ENCODE data around the gene LAMA2. TPM values are rescaled to one million over a fixed set of nuclear protein-coding genes. Genes with fewer than 3 reads are reported as not detected.

The LAMA2 gene
- total and polyA plus RNA-seq, 2 donors (not counting 3 experiments of a cell fraction or from before 2014, with no cell fraction given) = 0.51 to 0.75 TPM

DNA sequence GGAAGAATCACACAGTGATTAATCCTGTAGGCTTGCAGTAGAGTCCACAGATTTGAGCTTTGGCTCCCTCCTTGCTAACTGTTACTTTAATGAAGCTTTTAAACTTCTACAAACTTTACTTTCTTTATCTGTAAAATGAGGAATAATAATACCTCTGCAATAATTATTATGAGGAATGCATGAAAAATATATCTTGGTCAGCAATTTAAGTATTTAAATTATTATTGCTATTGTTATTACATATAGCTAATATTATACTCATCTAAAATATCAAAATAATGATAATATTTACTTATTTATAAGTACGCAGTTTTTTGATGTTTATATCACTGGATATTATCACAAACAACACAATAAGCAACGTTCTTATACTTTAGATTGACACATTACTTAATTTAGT is 38.3 kb upstream of the LAMA2 start:
- DNase-seq (ENCODE audit: low read depth, low spot score) (no peak), FAIRE-seq (no peak)
- intact Hi-C loops (cut with micrococcal nuclease) = no loop called here
- H3K9ac ChIP-seq (replicated peaks; ENCODE audit: extremely low read depth, insufficient read depth, low read length) = no peak overlapping the region
- H3K36me3 ChIP-seq (ENCODE audit: control insufficient read depth in 2 of 2, extremely low read depth in 1 of 2, insufficient read depth in 2 of 2, low read length in 2 of 2) = no peaks in the 10 kb centered on the region
- dilution Hi-C loops (cut with MboI; ENCODE audit: extremely low pct_ligation_motif_present, low sequenced_read_pairs) = no loop called here
- H3K4me3 ChIP-seq (replicated peaks in 1 of 3; ENCODE audit: insufficient read depth in 1 of 3, low read depth in 1 of 3, low read length in 3 of 3) = no peak overlapping the region
- H3K4me2 ChIP-seq (ENCODE audit: insufficient read depth, low read length) = no peak overlapping the region
- TF ChIP-seq MAX (IDR thresholded peaks at IDR 0.05; ENCODE audit: insufficient read depth, insufficient read length) (no peak), EZH2 (IDR thresholded peaks at IDR 0.05; ENCODE audit: borderline replicate concordance, low read depth, low read length, severe bottlenecking) (no peak), JUN (IDR thresholded peaks at IDR 0.05; ENCODE audit: borderline replicate concordance, insufficient read depth, insufficient read length, low read depth) (no peak), GATA2 (IDR thresholded peaks at IDR 0.05; ENCODE audit: insufficient read depth, insufficient read length, low read depth, low read length) (no peak), MYC (IDR thresholded peaks at IDR 0.05; ENCODE audit: low read depth, low read length) (no peak), POLR2AphosphoS5 (IDR thresholded peaks at IDR 0.05; ENCODE audit: insufficient read depth, low read depth, low read length) (no peak), FOS (IDR thresholded peaks at IDR 0.05; ENCODE audit: borderline replicate concordance, insufficient read depth, low read length) (no peak), POLR2A (IDR thresholded peaks at IDR 0.05; ENCODE audit: low read depth, low read length) (no peak)
- TF ChIP-seq, protein P1, sequence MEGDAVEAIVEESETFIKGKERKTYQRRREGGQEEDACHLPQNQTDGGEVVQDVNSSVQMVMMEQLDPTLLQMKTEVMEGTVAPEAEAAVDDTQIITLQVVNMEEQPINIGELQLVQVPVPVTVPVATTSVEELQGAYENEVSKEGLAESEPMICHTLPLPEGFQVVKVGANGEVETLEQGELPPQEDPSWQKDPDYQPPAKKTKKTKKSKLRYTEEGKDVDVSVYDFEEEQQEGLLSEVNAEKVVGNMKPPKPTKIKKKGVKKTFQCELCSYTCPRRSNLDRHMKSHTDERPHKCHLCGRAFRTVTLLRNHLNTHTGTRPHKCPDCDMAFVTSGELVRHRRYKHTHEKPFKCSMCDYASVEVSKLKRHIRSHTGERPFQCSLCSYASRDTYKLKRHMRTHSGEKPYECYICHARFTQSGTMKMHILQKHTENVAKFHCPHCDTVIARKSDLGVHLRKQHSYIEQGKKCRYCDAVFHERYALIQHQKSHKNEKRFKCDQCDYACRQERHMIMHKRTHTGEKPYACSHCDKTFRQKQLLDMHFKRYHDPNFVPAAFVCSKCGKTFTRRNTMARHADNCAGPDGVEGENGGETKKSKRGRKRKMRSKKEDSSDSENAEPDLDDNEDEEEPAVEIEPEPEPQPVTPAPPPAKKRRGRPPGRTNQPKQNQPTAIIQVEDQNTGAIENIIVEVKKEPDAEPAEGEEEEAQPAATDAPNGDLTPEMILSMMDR (IDR thresholded peaks at IDR 0.05; ENCODE audit: extremely low read depth in 1 of 2, insufficient read depth in 1 of 2, low read depth in 1 of 2, low read length in 2 of 2) = no peak
- no peaks in the 10 kb centered on the region for H3K9me1 ChIP-seq (replicated peaks; ENCODE audit: control insufficient read depth, extremely low read depth, insufficient read depth, low read length)
- H3K4me1 ChIP-seq (ENCODE audit: control insufficient read depth, extremely low read depth, insufficient read depth, low read length) = no peaks in the 10 kb centered on the region
- no peaks in the 10 kb centered on the region for H3K79me2 ChIP-seq (ENCODE audit: control insufficient read depth, insufficient read depth, low read length)
- no peaks in the 10 kb centered on the region for H4K20me1 ChIP-seq (replicated peaks; ENCODE audit: control insufficient read depth, extremely low read depth, insufficient read depth, low read length)
- H3K9me3 ChIP-seq (replicated peaks; ENCODE audit: control insufficient read depth, insufficient read depth, low read length) = no peaks in the 10 kb centered on the region
- H3K27me3 ChIP-seq (ENCODE audit: control insufficient read depth in 2 of 2, insufficient read depth in 2 of 2, low read length in 2 of 2) = no peaks in the 10 kb centered on the region
- BruUV-seq (replicated peaks) = no TSS peak
- CTCF ChIA-PET = interaction anchor here (2.1 kb wide), 1 partner anchor 37 kb away, joined by 7 read pairs; no protein-coding TSS in a partner anchor
- POLR2A ChIA-PET = interaction anchor here (0.6 kb wide), 1 partner anchor 429 kb away, joined by 3 read pairs; no protein-coding TSS in a partner anchor
- H2AFZ ChIP-seq (ENCODE audit: low read depth, low read length) = no peak overlapping the region
- H3K27ac ChIP-seq (ENCODE audit: insufficient read depth, low read depth, low read length) = no peak overlapping the region

Measured in endothelial cell of umbilical vein (primary cell).